GM19328 (cell line): Measurements from ENCODE around the gene ESM1.
"Not testable (repeated sequence)": the region's sequence is repeated elsewhere in the genome, so short reads cannot be mapped to it uniquely, and the experiment has no call there.

Experiments
- ATAC-seq: cut with Tn5 transposase; IDR thresholded peaks from one replicate; pipeline ENCODE4 v1.9.1; 2021; ENCODE audit warnings: mild to moderate bottlenecking, moderate library complexity; ENCODE audit not compliant: unreplicated experiment

The ESM1 gene

GRCh38 chr5:54985301-54986268, at the start of gene ESM1:
TSS of gene ESM1 (minus strand) at chr5:54985593. CDS start at chr5:54985517, 76 bp downstream.
- no peak for ATAC-seq

- ATAC-seq: no peak
Measured at GRCh38 chr5:55033568-55033967, 48.2 kb upstream of the ESM1 start.

GRCh38 chr5:55031492-55031891, 46.1 kb upstream of the ESM1 start:
- ATAC-seq: no peak

- ATAC-seq: no peak
Measured at GRCh38 chr5:55030676-55031369, 45.4 kb upstream of the ESM1 start.

GRCh38 chr5:55030220-55030619, 44.8 kb upstream of the ESM1 start:
- ATAC-seq: no peak

GRCh38 chr5:55027595-55027994, 42.2 kb upstream of the ESM1 start:
- no peak for ATAC-seq

- no peak for ATAC-seq
Measured at GRCh38 chr5:55022450-55022849, 37.1 kb upstream of the ESM1 start.

- no peak for ATAC-seq
Measured at GRCh38 chr5:55021821-55022220, 36.4 kb upstream of the ESM1 start.

- no peak for ATAC-seq
Measured at GRCh38 chr5:55021410-55021809, 36.0 kb upstream of the ESM1 start.

GRCh38 chr5:55010149-55010548, 24.8 kb upstream of the ESM1 start:
- ATAC-seq: not testable (repeated sequence)

GRCh38 chr5:55004729-55005128, 19.3 kb upstream of the ESM1 start:
- no peak for ATAC-seq

- ATAC-seq: no peak
Measured at GRCh38 chr5:55003432-55004065, 18.2 kb upstream of the ESM1 start.

GRCh38 chr5:55002166-55002565, 16.8 kb upstream of the ESM1 start:
- not testable (repeated sequence) for ATAC-seq

GRCh38 chr5:54997081-54997480, 11.7 kb upstream of the ESM1 start:
- ATAC-seq: no peak

- no peak for ATAC-seq
Measured at GRCh38 chr5:54996466-54996865, 11.1 kb upstream of the ESM1 start.

GRCh38 chr5:54995168-54995567, 9.8 kb upstream of the ESM1 start:
- ATAC-seq: no peak

GRCh38 chr5:54994628-54995027, 9.2 kb upstream of the ESM1 start:
- ATAC-seq: no peak

GRCh38 chr5:54993318-54993717, 7.9 kb upstream of the ESM1 start:
- ATAC-seq: no peak

GRCh38 chr5:54991416-54991815, 6.0 kb upstream of the ESM1 start:
- no peak for ATAC-seq

GRCh38 chr5:54990841-54991258, 5.5 kb upstream of the ESM1 start:
- ATAC-seq: no peak

- no peak for ATAC-seq
Measured at GRCh38 chr5:54988817-54989216, 3.4 kb upstream of the ESM1 start.
